Vagina (tissue), 2 donors: ENCODE measurements around the gene CTBP1.

Source experiments
- CTCF ChIP-seq, 3 experiments: fragments of 450-650 bp in 2 of 3; fragments of 200-600 bp in 1 of 3; sonication (generic) in 1 of 3; IDR thresholded peaks; one replicate each; pipeline ENCODE4 v1.5.1; 2017 to 2019; ENCODE audit warnings: antibody characterized with exemption in 3 of 3, mild to moderate bottlenecking in 2 of 3, moderate library complexity in 2 of 3
- POLR2A ChIP-seq, 2 donors: fragments of 450-650 bp; IDR thresholded peaks; one replicate each; pipeline ENCODE4 v1.6.1; 2017; ENCODE audit warnings: antibody characterized with exemption in 2 of 2, mild to moderate bottlenecking in 2 of 2, moderate library complexity in 2 of 2
- POLR2AphosphoS5 ChIP-seq, 2 donors: sonication (generic); formaldehyde crosslinking; IDR thresholded peaks; one replicate each; pipeline ENCODE4 v1.9.0; 2017; ENCODE audit warnings: antibody characterized with exemption in 2 of 2, mild to moderate bottlenecking in 2 of 2, low read depth in 1 of 2; ENCODE audit not compliant: insufficient read depth in 1 of 2

- TF ChIP-seq CTCF (IDR thresholded peaks at IDR 0.05) (no peak), POLR2A (IDR thresholded peaks at IDR 0.05) (no peak), POLR2AphosphoS5 (IDR thresholded peaks at IDR 0.05; ENCODE audit: insufficient read depth in 1 of 2, low read depth in 1 of 2) (no peak)
These were observed 56.3 kb downstream of the CTBP1 start for GRCh38 chr4:1192493-1193205.
